Measurements from ENCODE around the gene STIMATE.

DNA sequence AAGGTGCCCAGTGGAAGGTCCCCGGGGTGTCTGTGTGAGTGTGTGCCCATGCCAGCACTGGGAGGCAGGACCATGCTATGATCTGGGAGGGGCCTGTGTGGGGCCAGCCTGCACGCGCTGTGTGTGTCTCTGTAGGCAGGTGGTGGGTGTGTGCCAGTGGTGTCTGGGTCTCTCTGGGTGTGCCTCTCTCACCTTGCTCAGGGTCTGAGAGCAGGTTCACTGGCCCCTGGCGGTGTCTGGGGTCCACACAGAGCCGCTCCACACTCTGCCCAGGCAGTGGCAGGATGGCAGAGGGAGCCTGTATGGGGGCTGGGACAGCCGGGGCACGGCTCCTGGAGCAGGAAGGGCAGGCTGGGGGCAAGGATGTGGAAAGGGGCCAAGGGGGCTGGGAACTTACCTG, 79.5 kb downstream of the STIMATE start:
- TF ChIP-seq, protein P1, sequence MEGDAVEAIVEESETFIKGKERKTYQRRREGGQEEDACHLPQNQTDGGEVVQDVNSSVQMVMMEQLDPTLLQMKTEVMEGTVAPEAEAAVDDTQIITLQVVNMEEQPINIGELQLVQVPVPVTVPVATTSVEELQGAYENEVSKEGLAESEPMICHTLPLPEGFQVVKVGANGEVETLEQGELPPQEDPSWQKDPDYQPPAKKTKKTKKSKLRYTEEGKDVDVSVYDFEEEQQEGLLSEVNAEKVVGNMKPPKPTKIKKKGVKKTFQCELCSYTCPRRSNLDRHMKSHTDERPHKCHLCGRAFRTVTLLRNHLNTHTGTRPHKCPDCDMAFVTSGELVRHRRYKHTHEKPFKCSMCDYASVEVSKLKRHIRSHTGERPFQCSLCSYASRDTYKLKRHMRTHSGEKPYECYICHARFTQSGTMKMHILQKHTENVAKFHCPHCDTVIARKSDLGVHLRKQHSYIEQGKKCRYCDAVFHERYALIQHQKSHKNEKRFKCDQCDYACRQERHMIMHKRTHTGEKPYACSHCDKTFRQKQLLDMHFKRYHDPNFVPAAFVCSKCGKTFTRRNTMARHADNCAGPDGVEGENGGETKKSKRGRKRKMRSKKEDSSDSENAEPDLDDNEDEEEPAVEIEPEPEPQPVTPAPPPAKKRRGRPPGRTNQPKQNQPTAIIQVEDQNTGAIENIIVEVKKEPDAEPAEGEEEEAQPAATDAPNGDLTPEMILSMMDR (IDR thresholded peaks at IDR 0.05), result no peak
- TF ChIP-seq POLR2AphosphoS5 (IDR thresholded peaks at IDR 0.05) (no peak), POLR2A (IDR thresholded peaks at IDR 0.05) (no peak), EP300 (IDR thresholded peaks at IDR 0.05) (no peak)
